GM23338 (cell line): ENCODE measurements around the gene TPK1. TPM values are rescaled to one million over a fixed set of nuclear protein-coding genes. Genes with fewer than 3 reads are reported as not detected.

Experiments used
- ATAC-seq: fragments of 200-7000 bp; cut with Tn5 transposase; 3 replicates; pipeline ENCODE4 v1.9.1; 2020
- DNase-seq: peaks from one replicate; pipeline ENCODE4 v3.0.0-alpha.2; 2015; ENCODE audit warnings: low spot score
- H2AFZ ChIP-seq: fragments of 200-600 bp; sonication (generic); 2 replicates; pipeline ENCODE4 v1.8.0; 2016; ENCODE audit warnings: antibody characterized with exemption, mild to moderate bottlenecking, moderate library complexity
- H3F3A ChIP-seq: fragments of 200-600 bp; sonication (generic); replicated peaks from 2 replicates; pipeline ENCODE4 v1.8.0; 2017; ENCODE audit warnings: antibody characterized with exemption, mixed run types, low read depth
- H3K27ac ChIP-seq: fragments of 200-600 bp; sonication (generic); 2 replicates; pipeline ENCODE4 v1.6.1; 2016; ENCODE audit warnings: low read depth
- H3K27me3 ChIP-seq: fragments of 200-600 bp; sonication (generic); 2 replicates; pipeline ENCODE4 v1.8.0; 2016; ENCODE audit warnings: mild to moderate bottlenecking, mixed run types, moderate library complexity; ENCODE audit not compliant: insufficient read depth
- H3K36me3 ChIP-seq: fragments of 200-600 bp; sonication (generic); 2 replicates; pipeline ENCODE4 v1.8.0; 2016; ENCODE audit warnings: mild to moderate bottlenecking; ENCODE audit not compliant: insufficient read depth
- H3K4me1 ChIP-seq: fragments of 200-600 bp; sonication (generic); 2 replicates; pipeline ENCODE4 v1.8.0; 2016; ENCODE audit warnings: mild to moderate bottlenecking, moderate library complexity; ENCODE audit not compliant: insufficient read depth
- H3K4me2 ChIP-seq: fragments of 200-600 bp; sonication (generic); 2 replicates; pipeline ENCODE4 v1.7.1; 2017; ENCODE audit warnings: mixed run types
- H3K4me3 ChIP-seq: fragments of 200-600 bp; sonication (generic); 2 replicates; pipeline ENCODE4 v1.6.1; 2016; ENCODE audit warnings: mixed run types
- H3K79me2 ChIP-seq: fragments of 200-600 bp; sonication (generic); replicated peaks from 2 replicates; pipeline ENCODE4 v1.8.0; 2017; ENCODE audit warnings: mild to moderate bottlenecking; ENCODE audit not compliant: insufficient read depth
- H3K9me2 ChIP-seq: fragments of 200-600 bp; sonication (generic); 2 replicates; pipeline ENCODE4 v1.8.0; 2017; ENCODE audit not compliant: insufficient read depth
- H4K20me1 ChIP-seq: fragments of 200-600 bp; sonication (generic); replicated peaks from 2 replicates; pipeline ENCODE4 v1.8.0; 2017; ENCODE audit warnings: mild to moderate bottlenecking; ENCODE audit not compliant: insufficient read depth
- H3K27ac Mint-ChIP-seq: 2 replicates; pipeline ENCODE4 v1.8.0; 2020; ENCODE audit warnings: inconsistent platforms, mild to moderate bottlenecking, moderate library complexity, mixed read lengths
- H3K27me3 Mint-ChIP-seq: 3 replicates; pipeline ENCODE4 v1.8.0; 2022; ENCODE audit warnings: low read depth, mild to moderate bottlenecking, moderate library complexity, mixed read lengths, inconsistent platforms; ENCODE audit not compliant: insufficient read depth, poor library complexity
- H3K36me3 Mint-ChIP-seq: 3 replicates; pipeline ENCODE4 v1.8.0; 2021; ENCODE audit warnings: low read depth, mild to moderate bottlenecking, inconsistent platforms, moderate library complexity, mixed read lengths
- H3K4me1 Mint-ChIP-seq: 3 replicates; pipeline ENCODE4 v1.8.0; 2020; ENCODE audit warnings: mild to moderate bottlenecking, inconsistent platforms, mixed read lengths
- H3K4me3 Mint-ChIP-seq: 3 replicates; pipeline ENCODE4 v1.8.0; 2021; ENCODE audit warnings: moderate library complexity, mild to moderate bottlenecking, inconsistent platforms, mixed read lengths
- H3K9me3 Mint-ChIP-seq: 3 replicates; pipeline ENCODE4 v1.8.0; 2020; ENCODE audit warnings: moderate library complexity, mild to moderate bottlenecking, inconsistent platforms, mixed read lengths
- CREB1 ChIP-seq: fragments of 250-450 bp; sonication (Bioruptor Pico); IDR thresholded peaks from 2 replicates; pipeline ENCODE4 v1.5.0; 2020; ENCODE audit warnings: low read depth, mild to moderate bottlenecking, moderate library complexity
- CTCF ChIP-seq, 2 experiments: fragments of 200-600 bp in 1 of 2; sonication (generic) in 1 of 2; conservative IDR thresholded peaks; 2 replicates each; pipeline versions ENCODE4 v1.5.1 to v1.6.1; 2016 to 2017; ENCODE audit warnings: antibody characterized with exemption in 2 of 2, low read depth in 2 of 2, mild to moderate bottlenecking in 2 of 2, moderate library complexity in 1 of 2
- ETS1 ChIP-seq: IDR thresholded peaks from 2 replicates; pipeline ENCODE4 v1.6.1; 2016; ENCODE audit warnings: antibody characterized with exemption
- EZH2 ChIP-seq: fragments of 200-600 bp; sonication (generic); IDR thresholded peaks from one replicate; pipeline ENCODE4 v1.8.0; 2017; ENCODE audit warnings: antibody characterized with exemption, mild to moderate bottlenecking, low read depth; ENCODE audit not compliant: unreplicated experiment
- EZH2phosphoT487 ChIP-seq: fragments of 200-600 bp; sonication (generic); IDR thresholded peaks from one replicate; pipeline ENCODE4 v1.8.1; 2018; ENCODE audit warnings: antibody characterized with exemption; ENCODE audit not compliant: unreplicated experiment
- JUNB ChIP-seq: IDR thresholded peaks from one replicate; pipeline ENCODE4 v1.6.1; 2016; ENCODE audit warnings: antibody characterized with exemption; ENCODE audit not compliant: unreplicated experiment
- NANOG ChIP-seq: IDR thresholded peaks from 2 replicates; pipeline ENCODE4 v1.6.1; 2016; ENCODE audit warnings: antibody characterized with exemption, borderline replicate concordance
- POLR2AphosphoS5 ChIP-seq: IDR thresholded peaks from 2 replicates; pipeline ENCODE4 v1.6.1; 2016; ENCODE audit warnings: antibody characterized with exemption, low read depth
- REST ChIP-seq: IDR thresholded peaks from one replicate; pipeline ENCODE4 v1.6.1; 2018; ENCODE audit warnings: antibody characterized with exemption; ENCODE audit not compliant: unreplicated experiment
- STAT1 ChIP-seq: IDR thresholded peaks from one replicate; pipeline ENCODE4 v1.6.1; 2016; ENCODE audit warnings: antibody characterized with exemption; ENCODE audit not compliant: unreplicated experiment
- ZNF114 ChIP-seq: fragments of 250-450 bp; sonication (Bioruptor Pico); IDR thresholded peaks from 2 replicates; pipeline ENCODE4 v1.5.0; 2020; ENCODE audit warnings: mild to moderate bottlenecking, moderate library complexity
- ZNF331 ChIP-seq: fragments of 250-450 bp; sonication (Bioruptor Pico); IDR thresholded peaks from 2 replicates; pipeline ENCODE4 v1.5.0; 2020; ENCODE audit warnings: low read depth, mild to moderate bottlenecking, moderate library complexity
- ZNF462 ChIP-seq: fragments of 250-450 bp; sonication (Bioruptor Pico); IDR thresholded peaks from 2 replicates; pipeline ENCODE4 v1.5.0; 2020; ENCODE audit warnings: mild to moderate bottlenecking, moderate library complexity
- polyA plus RNA-seq: library from polyadenylated mRNA; unstranded; fragments of >200 nt; fragmentation: Nextera tagmentation; extraction: Ambion mirVana; gene quantifications from 2 replicates; pipeline ENCODE4 v1.2.1, GENCODE V29; 2016
- total RNA-seq: library from RNA; depleted of rRNA; stranded (reverse); fragments of >200 nt; shearing (Covaris generic); gene quantifications from 2 replicates; pipeline ENCODE4 v1.2.3, GENCODE V29; 2014

TPK1 gene
- total and polyA plus RNA-seq, 2 experiments from 2014 or later: 2.6 to 2.9 TPM

GRCh38 chr7:144403102-144403501 is 432.8 kb downstream of the TPK1 start:
- no peaks in the 10 kb centered on the region for H3K9me2 ChIP-seq
- H3K27ac ChIP-seq: no peak overlapping the region
- H3K4me2 ChIP-seq: no peak overlapping the region
- no peaks in the 10 kb centered on the region for H3F3A ChIP-seq
- Mint-ChIP-seq H3K4me3 (no peak overlapping the region), H3K27ac (no peak overlapping the region), H3K27me3 (peaks cover 8% of the 10 kb centered on the region), H3K36me3 (no peaks in the 10 kb centered on the region), H3K9me3 (no peaks in the 10 kb centered on the region), H3K4me1 (peaks cover 9% of the 10 kb centered on the region)
- H3K36me3 ChIP-seq: no peaks in the 10 kb centered on the region
- no peak overlapping the region for H2AFZ ChIP-seq
- DNase-seq: no peak
- H3K4me1 ChIP-seq: peaks cover 4% of the 10 kb centered on the region; the same call in 1 of the 2 replicates
- TF ChIP-seq POLR2AphosphoS5 (no peak), CREB1 (no peak), EZH2phosphoT487 (no peak), EZH2 (no peak), NANOG (no peak), STAT1 (no peak), REST (no peak), JUNB (no peak), ZNF331 (CRISPR knock-in tag) (no peak), ZNF462 (CRISPR knock-in tag) (no peak), CTCF (conservative IDR thresholded peaks at IDR 0.05; ENCODE audit: low read depth in 2 of 2) (no peak), ZNF114 (CRISPR knock-in tag) (no peak), ETS1 (no peak)
- no peak overlapping the region for H3K4me3 ChIP-seq
- H3K27me3 ChIP-seq: no peaks in the 10 kb centered on the region
- ATAC-seq: no peak
- no peaks in the 10 kb centered on the region for H3K79me2 ChIP-seq
- H4K20me1 ChIP-seq: no peaks in the 10 kb centered on the region
